Measurements from ENCODE around the gene DNAL1. TPM values are rescaled to one million over a fixed set of nuclear protein-coding genes. Genes with fewer than 3 reads are reported as not detected.
A peak's percentile ranks its signal among the peaks of the same experiment; 100 is the strongest.

DNAL1 gene
- total and polyA plus RNA-seq, 9 of the 15 experiments (the other 6 are each of a cell fraction or from before 2014, with no cell fraction given), result 1.6 to 11.7 (median 4.8) TPM

DNA sequence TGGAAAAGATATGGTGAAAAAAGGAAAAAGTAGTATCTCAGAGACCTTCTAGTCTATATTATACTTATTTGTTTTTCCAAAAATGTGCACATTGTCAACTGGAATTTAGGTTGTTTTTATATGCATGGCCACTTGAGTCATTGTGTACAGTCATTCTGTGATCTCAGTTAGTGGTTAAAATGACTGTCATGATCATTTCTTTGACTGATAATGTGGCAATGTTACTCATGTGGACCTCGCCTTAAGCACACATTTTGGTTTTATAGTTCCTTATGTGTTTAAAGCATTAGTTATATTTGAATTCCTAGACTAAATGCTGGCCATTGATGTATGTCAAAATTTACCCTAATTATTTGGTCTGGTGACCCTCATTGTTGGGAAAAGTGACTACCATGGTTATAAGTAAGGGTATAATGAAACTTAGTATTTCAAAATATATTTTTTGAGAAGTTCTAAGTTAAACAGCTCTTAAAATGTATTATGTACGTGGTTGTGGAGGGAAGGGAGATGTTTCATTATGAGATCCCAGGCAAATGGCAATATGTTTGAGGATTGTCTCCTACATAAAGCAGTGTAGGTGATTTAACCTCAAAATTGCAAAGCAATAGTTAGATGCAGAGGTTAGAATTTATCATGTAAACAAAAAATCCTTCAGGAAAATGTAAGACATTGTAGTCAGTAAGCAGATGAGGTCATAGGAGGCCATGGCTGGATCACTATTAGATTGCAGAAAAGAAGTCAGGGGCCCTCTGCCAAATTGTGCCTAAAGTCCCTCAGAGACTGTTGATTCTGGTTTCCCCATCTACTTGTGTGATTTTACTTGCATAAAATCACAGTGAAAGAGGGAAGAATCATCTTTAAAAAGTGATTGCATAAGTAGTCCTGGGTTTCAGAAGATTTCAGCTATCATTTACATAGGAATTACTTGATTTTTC lies 51.9 kb downstream of the DNAL1 start:
- no peak overlapping the region for H3K4me2 ChIP-seq (ENCODE audit: insufficient read depth, low read length)
- H2AFZ ChIP-seq (ENCODE audit: low read depth, low read length), result 0 out of 2 replicates have a peak overlapping the region, but pooled peaks have one; percentile 22
- intact Hi-C loops (cut with micrococcal nuclease), result no loop called here

More for the DNA sequence above, 51.9 kb downstream of the DNAL1 start:
- no peaks in the 10 kb centered on the region for H3K79me2 ChIP-seq (ENCODE audit: control insufficient read depth, insufficient read depth, low read length)
- no peak overlapping the region for H3K4me3 ChIP-seq
- peaks cover 0 to 6% of the 10 kb centered on the region in 2 experiments; a peak in 3 of 5 replicates for H3K4me1 ChIP-seq (replicated peaks in 1 of 2; ENCODE audit: control insufficient read depth in 2 of 2, insufficient read depth in 2 of 2, low read length in 2 of 2)
- ChIA-PET CTCF (ENCODE audit: low intra/inter-chr PET ratio) (no interaction called here), POLR2A (no interaction called here)
- TF ChIP-seq, protein P1, sequence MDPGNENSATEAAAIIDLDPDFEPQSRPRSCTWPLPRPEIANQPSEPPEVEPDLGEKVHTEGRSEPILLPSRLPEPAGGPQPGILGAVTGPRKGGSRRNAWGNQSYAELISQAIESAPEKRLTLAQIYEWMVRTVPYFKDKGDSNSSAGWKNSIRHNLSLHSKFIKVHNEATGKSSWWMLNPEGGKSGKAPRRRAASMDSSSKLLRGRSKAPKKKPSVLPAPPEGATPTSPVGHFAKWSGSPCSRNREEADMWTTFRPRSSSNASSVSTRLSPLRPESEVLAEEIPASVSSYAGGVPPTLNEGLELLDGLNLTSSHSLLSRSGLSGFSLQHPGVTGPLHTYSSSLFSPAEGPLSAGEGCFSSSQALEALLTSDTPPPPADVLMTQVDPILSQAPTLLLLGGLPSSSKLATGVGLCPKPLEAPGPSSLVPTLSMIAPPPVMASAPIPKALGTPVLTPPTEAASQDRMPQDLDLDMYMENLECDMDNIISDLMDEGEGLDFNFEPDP (CRISPR knock-in tag; IDR thresholded peaks at IDR 0.05), result no peak
- TF ChIP-seq JUND (IDR thresholded peaks at IDR 0.05; ENCODE audit: borderline replicate concordance, low read depth, low read length) (0 out of 2 replicates have a peak, but pooled peaks have one; percentile 22), JUND (tag; IDR thresholded peaks at IDR 0.05; ENCODE audit: borderline replicate concordance, low read depth, low read length) (no peak; the same call in 2 of the 3 replicates), ZNF589 (CRISPR knock-in tag; IDR thresholded peaks at IDR 0.05; ENCODE audit: low read depth) (no peak), NR3C1 (CRISPR knock-in tag; IDR thresholded peaks at IDR 0.05) (no peak), ARID1B (IDR thresholded peaks at IDR 0.05) (peak; percentile 27; the same call in 1 of the 2 replicates), FOSL1 (tag; conservative IDR thresholded peaks at IDR 0.05) (peak; percentile 92), ZNF583 (CRISPR knock-in tag; IDR thresholded peaks at IDR 0.05) (no peak), TEAD2 (tag; IDR thresholded peaks at IDR 0.05) (no peak), NFE2 (IDR thresholded peaks at IDR 0.05; ENCODE audit: low read depth) (peak; percentile 36; the same call in 1 of the 2 replicates), BCL6 (CRISPR knock-in tag; IDR thresholded peaks at IDR 0.05) (no peak), DNMT1 (IDR thresholded peaks at IDR 0.05) (no peak), LCOR (CRISPR knock-in tag; IDR thresholded peaks at IDR 0.05) (no peak)
- TF ChIP-seq, protein P2, sequence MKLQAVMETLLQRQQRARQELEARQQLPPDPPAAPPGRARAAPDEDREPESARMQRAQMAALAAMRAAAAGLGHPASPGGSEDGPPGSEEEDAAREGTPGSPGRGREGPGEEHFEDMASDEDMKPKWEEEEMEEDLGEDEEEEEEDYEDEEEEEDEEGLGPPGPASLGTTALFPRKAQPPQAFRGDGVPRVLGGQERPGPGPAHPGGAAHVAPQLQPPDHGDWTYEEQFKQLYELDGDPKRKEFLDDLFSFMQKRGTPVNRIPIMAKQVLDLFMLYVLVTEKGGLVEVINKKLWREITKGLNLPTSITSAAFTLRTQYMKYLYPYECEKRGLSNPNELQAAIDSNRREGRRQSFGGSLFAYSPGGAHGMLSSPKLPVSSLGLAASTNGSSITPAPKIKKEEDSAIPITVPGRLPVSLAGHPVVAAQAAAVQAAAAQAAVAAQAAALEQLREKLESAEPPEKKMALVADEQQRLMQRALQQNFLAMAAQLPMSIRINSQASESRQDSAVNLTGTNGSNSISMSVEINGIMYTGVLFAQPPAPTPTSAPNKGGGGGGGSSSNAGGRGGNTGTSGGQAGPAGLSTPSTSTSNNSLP (IDR thresholded peaks at IDR 0.05; ENCODE audit: borderline replicate concordance, low read depth, low read length), result no peak
- TF ChIP-seq, protein P3, sequence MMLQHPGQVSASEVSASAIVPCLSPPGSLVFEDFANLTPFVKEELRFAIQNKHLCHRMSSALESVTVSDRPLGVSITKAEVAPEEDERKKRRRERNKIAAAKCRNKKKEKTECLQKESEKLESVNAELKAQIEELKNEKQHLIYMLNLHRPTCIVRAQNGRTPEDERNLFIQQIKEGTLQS (IDR thresholded peaks at IDR 0.05), result peak; percentile 50
- TF ChIP-seq, protein P3 (CRISPR knock-in tag; conservative IDR thresholded peaks at IDR 0.05), result no peak
- H3K9ac ChIP-seq (ENCODE audit: insufficient read depth in 1 of 2, low read depth in 2 of 2, low read length in 2 of 2), result no peak overlapping the region
- DNase-seq (ENCODE audit: extremely low read depth in 1 of 4, low spot score in 3 of 4), result peak in 1 of 4 experiments; percentile 14
- peak overlapping the region; percentile 7; the same call in 1 of the 3 replicates for H3K27ac ChIP-seq (ENCODE audit: extremely low read depth, low read depth, low read length)
- no TSS peak for BruUV-seq (replicated peaks)
- in situ Hi-C loops (cut with MboI), result no loop called here
- FAIRE-seq, result no peak
- no peak for ATAC-seq
- no peaks in the 10 kb centered on the region for H3K36me3 ChIP-seq (ENCODE audit: control insufficient read depth, insufficient read depth, low read length)
- H4K20me1 ChIP-seq (replicated peaks; ENCODE audit: control insufficient read depth, insufficient read depth, low read length), result no peaks in the 10 kb centered on the region
- WGBS (ENCODE audit: insufficient coverage, low coverage, missing lambda C conversion rate), result 23% methylated on average over 2 of the region's 2 CpGs
- H3K27me3 ChIP-seq (ENCODE audit: control insufficient read depth in 2 of 2, insufficient read depth in 2 of 2, low read length in 2 of 2), result no peaks in the 10 kb centered on the region
- no peaks in the 10 kb centered on the region for H3K9me1 ChIP-seq (ENCODE audit: control insufficient read depth, insufficient read depth, low read length)
- no peaks in the 10 kb centered on the region for H3K9me3 ChIP-seq (replicated peaks; ENCODE audit: control insufficient read depth, insufficient read depth, low read depth, low read length)

Measured in K562 (cell line).